H1 (cell line): ENCODE data around the gene ADGRG2. TPM values are rescaled to one million over a fixed set of nuclear protein-coding genes. Genes with fewer than 3 reads are reported as not detected.

Experiments used
- CTCF ChIA-PET: fragments of 300-600 bp; sonication (Branson Sonifier 250); formaldehyde crosslinking; loops from one replicate; lab custom pipeline; 2021; ENCODE audit not compliant: partially characterized antibody; lab: Charles Lee
- POLR2A ChIA-PET: fragments of 300-600 bp; sonication (Branson Sonifier 250); formaldehyde crosslinking; loops from one replicate; lab custom pipeline; 2021; ENCODE audit warnings: inconsistent platforms; ENCODE audit not compliant: partially characterized antibody; lab: Charles Lee
- DNase-seq, 2 experiments: peaks; one replicate each; pipeline versions ENCODE4 v3.0.0 to v3.0.0-alpha.2; 2010 to 2022; ENCODE audit warnings: low spot score in 2 of 2, low read depth in 1 of 2, mixed read lengths in 1 of 2
- FAIRE-seq: peaks from 2 replicates; lab custom pipeline; 2011; peaks lifted over from hg19 to GRCh38; lab: Jason Lieb, UNC
- H2AFZ ChIP-seq: 2 replicates; pipeline ENCODE4 v1.8.1; 2012; ENCODE audit warnings: low read length, inconsistent platforms
- H2AK5ac ChIP-seq: 2 replicates; pipeline ENCODE4 v1.6.1; 2013; ENCODE audit warnings: low read depth, low read length
- H2BK120ac ChIP-seq: replicated peaks from 2 replicates; pipeline ENCODE3; 2013; ENCODE audit warnings: low read depth, low read length, inconsistent platforms
- H2BK12ac ChIP-seq: 2 replicates; pipeline ENCODE4 v1.6.1; 2013; ENCODE audit warnings: low read depth, low read length
- H2BK15ac ChIP-seq: 2 replicates; pipeline ENCODE4 v1.6.1; 2013; ENCODE audit warnings: low read length
- H2BK20ac ChIP-seq: 2 replicates; pipeline ENCODE4 v1.6.1; 2013; ENCODE audit warnings: low read length
- H2BK5ac ChIP-seq: 2 replicates; pipeline ENCODE4 v1.6.1; 2013; ENCODE audit warnings: low read depth, low read length
- H3K14ac ChIP-seq: 2 replicates; pipeline ENCODE4 v1.6.1; 2013; ENCODE audit warnings: inconsistent platforms; ENCODE audit not compliant: insufficient read length
- H3K18ac ChIP-seq: 2 replicates; pipeline ENCODE4 v1.6.1; 2013; ENCODE audit warnings: low read length; ENCODE audit errors: extremely low read depth
- H3K23ac ChIP-seq: 2 replicates; pipeline ENCODE4 v1.6.1; 2013; ENCODE audit warnings: inconsistent platforms; ENCODE audit not compliant: insufficient read length
- H3K23me2 ChIP-seq: 2 replicates; pipeline ENCODE4 v1.6.1; 2013; ENCODE audit warnings: low read depth, low read length
- H3K27ac ChIP-seq: 2 replicates; pipeline ENCODE4 v1.6.1; 2011; ENCODE audit warnings: low read depth, low read length, inconsistent platforms
- H3K27me3 ChIP-seq, 4 experiments: replicated peaks in 1 of 4; 1 replicate in 1 of 4; 2 replicates in 3 of 4; pipeline versions ENCODE4 v1.6.1 to v1.8.1; 2011 to 2013; ENCODE audit warnings: low read length in 3 of 4, mild to moderate bottlenecking in 3 of 4, inconsistent platforms in 2 of 4, mixed read lengths in 2 of 4, moderate library complexity in 1 of 4; ENCODE audit not compliant: control insufficient read depth in 3 of 4, insufficient read depth in 3 of 4; ENCODE audit errors: extremely low read depth in 1 of 4
- H3K36me3 ChIP-seq, 4 experiments: 2 replicates each; pipeline versions ENCODE4 v1.6.1 to v1.8.1; 2011 to 2013; ENCODE audit warnings: mild to moderate bottlenecking in 4 of 4, low read length in 3 of 4, moderate library complexity in 2 of 4, control low read depth in 1 of 4, inconsistent platforms in 1 of 4; ENCODE audit not compliant: insufficient read depth in 4 of 4, control insufficient read depth in 2 of 4
- H3K4ac ChIP-seq: replicated peaks from 2 replicates; pipeline ENCODE3; 2013; ENCODE audit warnings: low read length, low read depth, mixed read lengths, inconsistent platforms; ENCODE audit not compliant: insufficient read length
- H3K4me1 ChIP-seq, 4 experiments: replicated peaks in 1 of 4; 1 replicate in 1 of 4; 2 replicates in 3 of 4; pipeline versions ENCODE4 v1.6.1 to v1.8.1; 2011 to 2013; ENCODE audit warnings: low read length in 3 of 4, inconsistent platforms in 2 of 4, mixed read lengths in 1 of 4; ENCODE audit not compliant: insufficient read depth in 4 of 4, control insufficient read depth in 3 of 4
- H3K4me2 ChIP-seq, 2 experiments: 2 replicates each; pipeline versions ENCODE4 v1.6.1 to v1.8.1; 2011 to 2013; ENCODE audit warnings: low read depth in 2 of 2, low read length in 2 of 2, control low read depth in 1 of 2, inconsistent platforms in 1 of 2, mild to moderate bottlenecking in 1 of 2; ENCODE audit not compliant: insufficient read depth in 1 of 2
- H3K4me3 ChIP-seq, 4 experiments: fragments of 200-600, 300-600 bp in 1 of 4; sonication (generic), shearing (Covaris generic), sonication (Bioruptor Twin) in 1 of 4; 2 replicates each; pipeline versions ENCODE4 v1.5.1 to v1.8.1; 2011 to 2016; ENCODE audit warnings: low read length in 4 of 4, low read depth in 3 of 4, control low read depth in 2 of 4, inconsistent platforms in 2 of 4, mild to moderate bottlenecking in 2 of 4, mixed read lengths in 1 of 4, moderate library complexity in 1 of 4; ENCODE audit not compliant: insufficient read depth in 2 of 4; ENCODE audit errors: extremely low read depth in 1 of 4
- H3K56ac ChIP-seq: replicated peaks from 2 replicates; pipeline ENCODE3; 2013; ENCODE audit warnings: low read depth, mild to moderate bottlenecking, mixed read lengths, low read length, inconsistent platforms; ENCODE audit not compliant: insufficient read length
- H3K79me1 ChIP-seq: 2 replicates; pipeline ENCODE4 v1.6.1; 2013; ENCODE audit warnings: low read depth, low read length, control low read depth
- H3K79me2 ChIP-seq, 2 experiments: 2 replicates each; pipeline versions ENCODE4 v1.6.1 to v1.8.1; 2012 to 2013; ENCODE audit warnings: low read length in 2 of 2, mild to moderate bottlenecking in 2 of 2, inconsistent platforms in 1 of 2; ENCODE audit not compliant: insufficient read depth in 2 of 2, control insufficient read depth in 1 of 2
- H3K9ac ChIP-seq, 4 experiments: replicated peaks in 1 of 4; 1 replicate in 1 of 4; 2 replicates in 3 of 4; pipeline versions ENCODE4 v1.6.1 to v1.8.1; 2011 to 2013; ENCODE audit warnings: low read depth in 3 of 4, low read length in 3 of 4, control low read depth in 2 of 4, mild to moderate bottlenecking in 2 of 4, moderate library complexity in 2 of 4, inconsistent platforms in 1 of 4; ENCODE audit errors: extremely low read depth in 1 of 4
- H3K9me3 ChIP-seq, 2 experiments: 2 replicates each; pipeline versions ENCODE4 v1.6.1 to v1.8.1; 2012 to 2013; ENCODE audit warnings: mild to moderate bottlenecking in 2 of 2, moderate library complexity in 2 of 2, control low read depth in 1 of 2, inconsistent platforms in 1 of 2, low read depth in 1 of 2, low read length in 1 of 2, mixed read lengths in 1 of 2; ENCODE audit not compliant: insufficient read depth in 2 of 2
- H4K20me1 ChIP-seq, 2 experiments: replicated peaks in 1 of 2; 2 replicates each; pipeline versions ENCODE3 to v1.8.1; 2011 to 2013; ENCODE audit warnings: inconsistent platforms in 2 of 2, low read length in 2 of 2, mild to moderate bottlenecking in 1 of 2; ENCODE audit not compliant: insufficient read depth in 2 of 2, control insufficient read depth in 1 of 2
- H4K5ac ChIP-seq: 2 replicates; pipeline ENCODE4 v1.6.1; 2013; ENCODE audit warnings: low read length, low read depth, mixed read lengths, inconsistent platforms; ENCODE audit not compliant: insufficient read length
- H4K8ac ChIP-seq: 2 replicates; pipeline ENCODE4 v1.8.0; 2013; ENCODE audit warnings: mild to moderate bottlenecking, moderate library complexity, low read length, inconsistent platforms; ENCODE audit not compliant: insufficient read depth; ENCODE audit errors: extremely low read depth
- H4K91ac ChIP-seq: replicated peaks from 2 replicates; pipeline ENCODE3; 2013; ENCODE audit warnings: low read length, mixed read lengths, inconsistent platforms; ENCODE audit not compliant: insufficient read length
- BCL11A ChIP-seq, 2 experiments: IDR thresholded peaks; one replicate each; pipeline ENCODE4 v1.6.1; 2011; ENCODE audit warnings: low read depth in 2 of 2, low read length in 2 of 2, mild to moderate bottlenecking in 2 of 2
- CHD2 ChIP-seq: IDR thresholded peaks from 2 replicates; pipeline ENCODE4 v1.6.1; 2012; ENCODE audit warnings: low read length, improper control_type of control experiment
- EP300 ChIP-seq, 2 experiments: IDR thresholded peaks; 1 replicate in 1 of 2; 2 replicates in 1 of 2; pipeline ENCODE4 v1.6.1; 2011 to 2012; ENCODE audit warnings: low read depth in 2 of 2, low read length in 2 of 2, mild to moderate bottlenecking in 2 of 2, borderline replicate concordance in 1 of 2, inconsistent platforms in 1 of 2, moderate library complexity in 1 of 2
- GABPA ChIP-seq: IDR thresholded peaks from 2 replicates; pipeline ENCODE4 v1.6.1; 2011; ENCODE audit warnings: mild to moderate bottlenecking, low read length, moderate library complexity, borderline replicate concordance; ENCODE audit not compliant: insufficient read depth
- HDAC2 ChIP-seq, 2 experiments: fragments of 300-600 bp in 1 of 2; sonication (generic) in 1 of 2; IDR thresholded peaks; 2 replicates each; pipeline ENCODE4 v1.6.1; 2011 to 2012; ENCODE audit warnings: low read depth in 2 of 2, low read length in 2 of 2, mild to moderate bottlenecking in 2 of 2, moderate library complexity in 2 of 2, borderline replicate concordance in 1 of 2, inconsistent platforms in 1 of 2
- NANOG ChIP-seq: IDR thresholded peaks from 2 replicates; pipeline ENCODE4 v1.6.1; 2011; ENCODE audit warnings: low read length, low read depth, mild to moderate bottlenecking, inconsistent platforms; ENCODE audit not compliant: insufficient read depth, poor library complexity, severe bottlenecking
- RBBP5 ChIP-seq: IDR thresholded peaks from 2 replicates; pipeline ENCODE4 v1.7.1; 2012; ENCODE audit warnings: low read depth, mild to moderate bottlenecking, inconsistent platforms, low read length, moderate library complexity, borderline replicate concordance
- SIN3A ChIP-seq, 2 experiments: IDR thresholded peaks in 1 of 2; conservative IDR thresholded peaks in 1 of 2; 2 replicates each; pipeline ENCODE4 v1.6.1; 2011 to 2012; ENCODE audit warnings: low read length in 2 of 2, improper control_type of control experiment in 1 of 2, low read depth in 1 of 2, mild to moderate bottlenecking in 1 of 2
- YY1 ChIP-seq: IDR thresholded peaks from 2 replicates; pipeline ENCODE4 v1.6.1; 2011; ENCODE audit warnings: low read depth, mild to moderate bottlenecking, low read length
- WGBS, 2 experiments: shearing (Covaris generic) in 1 of 2; methylation state at CpG; one replicate each; pipeline versions ENCODE4 v1.1.6 to v1.1.7; 2013 to 2015; ENCODE audit warnings: low lambda C conversion rate in 2 of 2, mixed read lengths in 2 of 2, inconsistent platforms in 1 of 2, low coverage in 1 of 2, missing lambda C conversion rate in 1 of 2; ENCODE audit not compliant: insufficient replicate concordance in 2 of 2, insufficient coverage in 1 of 2, insufficient read length in 1 of 2; ENCODE audit errors: extremely low coverage in 1 of 2, missing lambda C conversion rate in 1 of 2; 5-methylcytosine and 5-hydroxymethylcytosine counted together
- polyA plus RNA-seq, 7 experiments: library from polyadenylated mRNA; depleted of rRNA in 3 of 7; stranded (reverse) in 5 of 7; unstranded in 2 of 7; fragments of >200 nt in 5 of 7; fragments of 200-250 nt in 2 of 7; gene quantifications; 1 replicate in 5 of 7; 2 replicates in 1 of 7; 4 replicates in 1 of 7; pipeline versions ENCODE4 v1.2.1 to v1.2.3, GENCODE V29; 2011 to 2013; ENCODE audit warnings: missing spikeins in 2 of 7, mixed read lengths in 2 of 7
- total RNA-seq: library from RNA; stranded (reverse); fragmentation: NEBNext Ultra II Directional; extraction: Animal tissue kit (Norgen Biotek cat#: 25700); gene quantifications from 2 replicates; pipeline ENCODE4 v1.2.1, GENCODE V29; 2021

ADGRG2 gene
- total and polyA plus RNA-seq, 2 of the 8 experiments (the other 6 are each of a cell fraction or from before 2014, with no cell fraction given), result 8.9 to 13.3 TPM

DNA sequence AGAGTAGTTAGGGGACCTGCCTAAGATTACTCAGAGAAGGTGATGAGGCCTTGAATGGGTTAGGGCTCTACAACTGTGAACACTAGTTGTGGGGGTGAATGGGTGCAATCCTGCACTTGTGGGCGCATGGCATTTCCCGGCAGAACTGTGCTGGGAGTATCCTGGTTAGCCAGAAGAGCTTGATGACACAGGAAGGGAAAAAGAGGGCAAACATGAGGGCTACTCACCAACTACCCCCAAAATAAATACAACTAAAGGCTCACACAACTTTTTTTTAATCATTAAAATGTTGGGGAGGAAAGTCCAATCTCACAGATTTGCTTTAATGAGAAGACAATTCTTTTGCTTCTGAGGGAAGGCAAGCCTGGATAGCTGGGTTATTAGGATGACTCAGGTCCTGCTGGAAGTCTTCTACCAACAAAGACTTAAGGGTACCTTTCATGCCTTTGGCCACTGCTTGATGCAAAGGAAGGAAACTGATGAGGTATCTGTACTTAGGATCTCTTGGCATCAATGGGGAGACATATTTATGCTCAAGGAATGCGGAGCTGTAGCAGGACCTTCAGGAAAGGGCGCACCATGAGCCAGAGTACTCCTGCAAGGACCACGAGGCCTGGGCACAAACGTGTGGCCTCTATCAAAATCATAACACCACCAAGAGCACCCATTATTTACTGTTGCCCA is 141.0 kb downstream of the ADGRG2 start:
- Histone ChIP-seq H3K9ac (no peak overlapping the region), H2BK120ac (no peak overlapping the region), H3K56ac (no peak overlapping the region), H3K4me2 (no peak overlapping the region), H3K9me3 (no peaks in the 10 kb centered on the region), H2AK5ac (no peak overlapping the region), H4K91ac (no peak overlapping the region), H2BK5ac (no peak overlapping the region), H3K79me2 (peaks cover 0 to 22% of the 10 kb centered on the region in 2 experiments; a peak in 2 of 4 replicates), H3K79me1 (no peaks in the 10 kb centered on the region), H3K23me2 (no peaks in the 10 kb centered on the region; the same call in 1 of the 2 replicates), H2BK20ac (no peak overlapping the region), H3K4me1 (peaks cover 0 to 3% (median under 1%) of the 10 kb centered on the region in 4 experiments; a peak in 2 of 7 replicates), H3K27ac (no peak overlapping the region), H3K27me3 (no peaks in the 10 kb centered on the region), H4K20me1 (no peaks in the 10 kb centered on the region), H4K5ac (no peak overlapping the region), H3K14ac (no peak overlapping the region), H2BK15ac (no peak overlapping the region), H2AFZ (no peak overlapping the region), H3K4me3 (no peak overlapping the region), H2BK12ac (no peak overlapping the region), H3K36me3 (no peaks in the 10 kb centered on the region), H3K18ac (no peak overlapping the region), H3K23ac (no peak overlapping the region), H3K4ac (no peak overlapping the region), H4K8ac (no peak overlapping the region)
- TF ChIP-seq SIN3A (conservative IDR thresholded peaks at IDR 0.05 in 1 of 2, IDR thresholded peaks at IDR 0.05 in 1 of 2; ENCODE audit: low read depth in 1 of 2, low read length in 2 of 2) (no peak), CHD2 (no peak), YY1 (no peak), BCL11A (IDR thresholded peaks at IDR 0.05; ENCODE audit: low read depth in 2 of 2, low read length in 2 of 2) (no peak), EP300 (IDR thresholded peaks at IDR 0.05; ENCODE audit: borderline replicate concordance in 1 of 2, low read depth in 2 of 2, low read length in 2 of 2) (no peak), GABPA (no peak), HDAC2 (IDR thresholded peaks at IDR 0.05; ENCODE audit: borderline replicate concordance in 1 of 2, low read depth in 2 of 2, low read length in 2 of 2) (no peak), NANOG (no peak), RBBP5 (no peak)
- FAIRE-seq (no peak), DNase-seq (no peak)
- WGBS, 2 experiments, result 92% methylated on average over 6 of the region's 6 CpGs; no CpG with 5 or more reads in 1 of the 2 experiments
- CTCF ChIA-PET, result interaction anchor here (0.6 to 1.1 kb wide), 4 partner anchors 15 to 78 kb away, joined by 3 to 4 read pairs (median 3); no protein-coding TSS in a partner anchor
- POLR2A ChIA-PET, result interaction anchor here (0.6 kb wide), 1 partner anchor 830 kb away, joined by 3 read pairs; no protein-coding TSS in a partner anchor
